ENCODE data around the gene LRRC8E.
"Not testable (repeated sequence)": the region's sequence is repeated elsewhere in the genome, so short reads cannot be mapped to it uniquely, and the experiment has no call there.

DNA sequence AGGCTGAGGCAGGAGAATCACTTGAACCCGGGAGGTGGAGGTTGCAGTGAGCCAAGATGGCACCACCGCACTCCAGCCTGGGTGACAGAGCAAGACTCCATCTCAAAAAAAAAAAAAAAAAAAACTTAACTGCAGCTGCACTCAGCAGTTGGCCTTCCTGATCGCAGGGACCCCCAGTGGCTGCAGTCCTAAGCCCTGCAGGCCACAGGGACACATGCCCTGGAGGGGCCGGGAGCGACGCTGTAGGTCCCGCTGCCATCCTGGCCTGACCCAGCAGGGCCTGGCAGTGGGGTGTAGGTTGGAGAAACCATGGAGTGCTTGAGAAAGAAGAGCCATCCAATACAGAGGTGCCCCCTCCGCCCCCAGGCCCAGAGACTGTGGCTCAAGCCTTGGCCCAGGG is 29.2 kb upstream of the LRRC8E start:
- TF ChIP-seq CREM (CRISPR knock-in tag; IDR thresholded peaks at IDR 0.05); CBFB (CRISPR knock-in tag; IDR thresholded peaks at IDR 0.05; ENCODE audit: low read depth); ZNF121 (CRISPR knock-in tag; IDR thresholded peaks at IDR 0.05); CTCF (IDR thresholded peaks at IDR 0.05); GABPB1 (CRISPR knock-in tag; IDR thresholded peaks at IDR 0.05); NR2C2 (CRISPR knock-in tag; IDR thresholded peaks at IDR 0.05); RORB (CRISPR knock-in tag; IDR thresholded peaks at IDR 0.05); JUN (CRISPR knock-in tag; IDR thresholded peaks at IDR 0.05): not testable (repeated sequence)
- TF ChIP-seq, protein P1, sequence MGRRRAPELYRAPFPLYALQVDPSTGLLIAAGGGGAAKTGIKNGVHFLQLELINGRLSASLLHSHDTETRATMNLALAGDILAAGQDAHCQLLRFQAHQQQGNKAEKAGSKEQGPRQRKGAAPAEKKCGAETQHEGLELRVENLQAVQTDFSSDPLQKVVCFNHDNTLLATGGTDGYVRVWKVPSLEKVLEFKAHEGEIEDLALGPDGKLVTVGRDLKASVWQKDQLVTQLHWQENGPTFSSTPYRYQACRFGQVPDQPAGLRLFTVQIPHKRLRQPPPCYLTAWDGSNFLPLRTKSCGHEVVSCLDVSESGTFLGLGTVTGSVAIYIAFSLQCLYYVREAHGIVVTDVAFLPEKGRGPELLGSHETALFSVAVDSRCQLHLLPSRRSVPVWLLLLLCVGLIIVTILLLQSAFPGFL (CRISPR knock-in tag; IDR thresholded peaks at IDR 0.05; ENCODE audit: borderline replicate concordance): not testable (repeated sequence)

Measured in WTC11 (cell line).